HUES48 (cell line): ENCODE results near the gene NCLN.

Experiments
- H3K27ac ChIP-seq: one replicate; pipeline ENCODE4 v1.7.0; 2013; ENCODE audit warnings: low read depth, low read length, inconsistent platforms
- H3K27me3 ChIP-seq: 2 replicates; pipeline ENCODE4 v1.6.1; 2013; ENCODE audit warnings: mild to moderate bottlenecking, low read length; ENCODE audit not compliant: control insufficient read depth, insufficient read depth
- H3K36me3 ChIP-seq: 2 replicates; pipeline ENCODE4 v1.6.1; 2013; ENCODE audit warnings: low read length; ENCODE audit not compliant: control insufficient read depth, insufficient read depth
- H3K4me1 ChIP-seq: 2 replicates; pipeline ENCODE4 v1.6.1; 2013; ENCODE audit warnings: mild to moderate bottlenecking, low read length; ENCODE audit not compliant: control insufficient read depth, insufficient read depth
- H3K4me3 ChIP-seq: 2 replicates; pipeline ENCODE4 v1.5.1; 2013; ENCODE audit warnings: mild to moderate bottlenecking, low read depth, low read length
- H3K9ac ChIP-seq: 2 replicates; pipeline ENCODE4 v1.6.1; 2013; ENCODE audit warnings: mild to moderate bottlenecking, low read depth, low read length, moderate library complexity
- H3K9me3 ChIP-seq: 2 replicates; pipeline ENCODE4 v1.6.1; 2013; ENCODE audit warnings: low read length; ENCODE audit not compliant: control insufficient read depth, insufficient read depth

Gene NCLN

GRCh38 chr19:3203805-3204645 lies 18.3 kb downstream of the NCLN start:
- Histone ChIP-seq H3K27ac (no peak overlapping the region), H3K4me3 (no peak overlapping the region), H3K9me3 (no peaks in the 10 kb centered on the region), H3K36me3 (peaks cover 63% of the 10 kb centered on the region), H3K4me1 (no peaks in the 10 kb centered on the region), H3K9ac (no peak overlapping the region), H3K27me3 (no peaks in the 10 kb centered on the region)

- Histone ChIP-seq H3K27ac (no peak overlapping the region), H3K27me3 (no peaks in the 10 kb centered on the region), H3K9me3 (no peaks in the 10 kb centered on the region), H3K9ac (no peak overlapping the region), H3K4me1 (no peaks in the 10 kb centered on the region), H3K36me3 (peaks cover 62% of the 10 kb centered on the region), H3K4me3 (no peak overlapping the region)
Measured at GRCh38 chr19:3204646-3205275, 19.0 kb downstream of the NCLN start.

- Histone ChIP-seq H3K9me3 (no peaks in the 10 kb centered on the region), H3K27me3 (no peaks in the 10 kb centered on the region), H3K4me1 (peaks cover 3% of the 10 kb centered on the region; the same call in 1 of the 2 replicates), H3K9ac (no peak overlapping the region), H3K27ac (no peak overlapping the region), H3K36me3 (peaks cover 58% of the 10 kb centered on the region), H3K4me3 (no peak overlapping the region)
Measured at GRCh38 chr19:3206216-3206953, 20.7 kb downstream of the NCLN start.

GRCh38 chr19:3207461-3208242 lies 21.9 kb downstream of the NCLN start:
- Histone ChIP-seq H3K27me3 (no peaks in the 10 kb centered on the region), H3K4me3 (no peak overlapping the region), H3K4me1 (peaks cover 3% of the 10 kb centered on the region; the same call in 1 of the 2 replicates), H3K36me3 (peaks cover 52% of the 10 kb centered on the region), H3K9me3 (no peaks in the 10 kb centered on the region), H3K9ac (no peak overlapping the region), H3K27ac (no peak overlapping the region)

- H3K9ac ChIP-seq = no peak overlapping the region
- no peaks in the 10 kb centered on the region for H3K27me3 ChIP-seq
- no peak overlapping the region for H3K27ac ChIP-seq
- H3K36me3 ChIP-seq = peaks cover 48% of the 10 kb centered on the region
- H3K4me3 ChIP-seq = no peak overlapping the region
- peaks cover 3% of the 10 kb centered on the region; the same call in 1 of the 2 replicates for H3K4me1 ChIP-seq
- H3K9me3 ChIP-seq = no peaks in the 10 kb centered on the region
Measured at GRCh38 chr19:3208317-3209207, 22.8 kb downstream of the NCLN start.

- H3K27ac ChIP-seq = peak overlapping the region; percentile 11
- peaks cover 30% of the 10 kb centered on the region for H3K36me3 ChIP-seq
Measured at GRCh38 chr19:3210347-3211017, 24.8 kb downstream of the NCLN start.

GRCh38 chr19:3211191-3211590 lies 25.5 kb downstream of the NCLN start:
- no peaks in the 10 kb centered on the region for H3K9me3 ChIP-seq
- no peak overlapping the region for H3K4me3 ChIP-seq
- H3K27ac ChIP-seq = peak overlapping the region; percentile 11
- H3K36me3 ChIP-seq = peaks cover 25% of the 10 kb centered on the region
- no peaks in the 10 kb centered on the region for H3K27me3 ChIP-seq
- no peak overlapping the region for H3K9ac ChIP-seq
- H3K4me1 ChIP-seq = peaks cover 3% of the 10 kb centered on the region; the same call in 1 of the 2 replicates

More at GRCh38 chr19:3210347-3211017, 24.8 kb downstream of the NCLN start:
- H3K4me3 ChIP-seq = no peak overlapping the region
- H3K9me3 ChIP-seq = no peaks in the 10 kb centered on the region
- no peaks in the 10 kb centered on the region for H3K27me3 ChIP-seq
- peaks cover 3% of the 10 kb centered on the region; the same call in 1 of the 2 replicates for H3K4me1 ChIP-seq
- H3K9ac ChIP-seq = no peak overlapping the region

- Histone ChIP-seq H3K4me1 (peaks cover 3% of the 10 kb centered on the region; the same call in 1 of the 2 replicates), H3K27ac (no peak overlapping the region), H3K36me3 (peaks cover 6% of the 10 kb centered on the region; the same call in 1 of the 2 replicates), H3K4me3 (no peak overlapping the region), H3K9ac (no peak overlapping the region), H3K9me3 (no peaks in the 10 kb centered on the region), H3K27me3 (no peaks in the 10 kb centered on the region)
Measured at GRCh38 chr19:3213159-3213558, 27.4 kb downstream of the NCLN start.

GRCh38 chr19:3216874-3217273 lies 31.1 kb downstream of the NCLN start:
- H3K27me3 ChIP-seq = no peaks in the 10 kb centered on the region
- no peaks in the 10 kb centered on the region for H3K9me3 ChIP-seq
- no peaks in the 10 kb centered on the region for H3K36me3 ChIP-seq
- H3K9ac ChIP-seq = no peak overlapping the region
- H3K27ac ChIP-seq = no peak overlapping the region
- no peak overlapping the region for H3K4me3 ChIP-seq
- no peaks in the 10 kb centered on the region for H3K4me1 ChIP-seq
